GM12801 (cell line): ENCODE data around the gene FLNC.

Source experiments
- TF ChIP-seq, protein P1 (sequence below): IDR thresholded peaks from one replicate; pipeline ENCODE4 v1.5.1; 2011; ENCODE audit warnings: control low read depth; ENCODE audit not compliant: insufficient read length; ENCODE audit errors: extremely low read depth

FLNC gene

DNA sequence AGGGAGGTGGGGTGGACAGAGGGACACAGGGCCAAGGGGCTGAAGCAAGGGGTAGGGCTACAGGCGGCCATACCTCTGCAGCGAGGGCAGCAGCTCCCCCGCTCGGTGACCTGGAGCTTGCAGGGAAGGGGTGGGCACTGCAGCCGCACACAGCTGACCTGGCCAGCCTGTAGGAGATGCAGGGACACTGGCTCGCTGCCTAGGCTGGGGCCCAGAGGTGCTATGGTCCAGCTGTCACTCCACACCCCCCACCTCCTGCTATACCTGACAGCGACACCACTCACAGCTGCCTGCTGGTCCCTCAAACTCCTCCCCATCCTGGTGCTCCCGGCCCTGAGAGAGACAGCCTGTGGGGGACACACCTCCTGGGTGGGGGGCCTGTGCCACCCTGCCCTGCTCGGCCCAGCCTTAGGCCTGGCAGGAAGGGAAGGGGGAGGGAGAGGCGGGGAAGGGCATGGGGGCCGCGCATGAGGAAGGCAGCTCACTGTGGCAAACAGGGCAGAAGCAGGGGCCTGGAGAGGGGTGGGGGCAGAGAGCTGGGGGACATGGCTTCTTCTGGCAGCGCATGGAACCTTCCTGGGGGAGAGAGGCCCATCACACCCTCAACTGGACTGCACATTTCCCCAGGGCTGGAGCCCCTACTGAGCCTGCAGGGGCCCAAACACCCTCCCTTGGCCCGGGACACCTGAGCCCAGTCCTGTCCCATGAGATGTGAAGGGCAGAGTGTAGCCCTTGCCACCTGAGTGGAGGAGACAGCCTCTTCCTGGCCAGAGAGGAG lies 56.4 kb downstream of the FLNC start:
- TF ChIP-seq, protein P1, sequence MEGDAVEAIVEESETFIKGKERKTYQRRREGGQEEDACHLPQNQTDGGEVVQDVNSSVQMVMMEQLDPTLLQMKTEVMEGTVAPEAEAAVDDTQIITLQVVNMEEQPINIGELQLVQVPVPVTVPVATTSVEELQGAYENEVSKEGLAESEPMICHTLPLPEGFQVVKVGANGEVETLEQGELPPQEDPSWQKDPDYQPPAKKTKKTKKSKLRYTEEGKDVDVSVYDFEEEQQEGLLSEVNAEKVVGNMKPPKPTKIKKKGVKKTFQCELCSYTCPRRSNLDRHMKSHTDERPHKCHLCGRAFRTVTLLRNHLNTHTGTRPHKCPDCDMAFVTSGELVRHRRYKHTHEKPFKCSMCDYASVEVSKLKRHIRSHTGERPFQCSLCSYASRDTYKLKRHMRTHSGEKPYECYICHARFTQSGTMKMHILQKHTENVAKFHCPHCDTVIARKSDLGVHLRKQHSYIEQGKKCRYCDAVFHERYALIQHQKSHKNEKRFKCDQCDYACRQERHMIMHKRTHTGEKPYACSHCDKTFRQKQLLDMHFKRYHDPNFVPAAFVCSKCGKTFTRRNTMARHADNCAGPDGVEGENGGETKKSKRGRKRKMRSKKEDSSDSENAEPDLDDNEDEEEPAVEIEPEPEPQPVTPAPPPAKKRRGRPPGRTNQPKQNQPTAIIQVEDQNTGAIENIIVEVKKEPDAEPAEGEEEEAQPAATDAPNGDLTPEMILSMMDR = no peak

DNA sequence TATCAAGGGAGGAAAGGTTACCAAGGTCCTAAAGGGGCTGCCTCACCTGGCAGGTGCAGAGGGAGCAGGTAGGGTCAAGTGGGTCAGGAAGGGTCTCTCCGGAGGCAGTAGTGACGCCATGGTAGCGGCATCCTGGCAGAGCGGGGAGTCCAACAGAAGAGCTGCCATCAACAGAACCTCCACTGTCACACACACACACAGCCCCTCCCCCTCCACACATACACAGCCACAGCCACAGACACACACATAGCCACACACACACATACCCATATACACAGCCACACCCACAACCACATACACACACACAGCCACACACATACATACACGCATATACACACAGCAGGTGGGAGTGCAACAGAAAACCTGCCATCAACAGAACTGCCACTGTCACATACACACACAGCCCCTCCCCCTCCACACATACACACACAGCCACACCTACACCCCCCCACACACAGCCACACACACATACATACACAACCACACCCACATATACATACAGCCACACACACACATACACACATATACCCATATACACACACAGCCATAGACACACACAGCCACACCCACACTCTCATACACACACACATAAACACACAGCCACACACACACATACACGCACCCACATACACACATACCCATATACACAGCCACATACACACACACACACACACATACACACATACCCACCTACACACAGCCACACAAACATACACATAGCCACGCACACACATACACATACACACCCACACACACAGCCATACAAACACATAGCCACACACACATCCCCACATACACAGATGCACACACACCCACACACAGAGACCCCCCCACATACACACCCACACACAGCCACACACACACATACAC lies 57.2 kb downstream of the FLNC start:
- TF ChIP-seq, protein P1 = no peak

DNA sequence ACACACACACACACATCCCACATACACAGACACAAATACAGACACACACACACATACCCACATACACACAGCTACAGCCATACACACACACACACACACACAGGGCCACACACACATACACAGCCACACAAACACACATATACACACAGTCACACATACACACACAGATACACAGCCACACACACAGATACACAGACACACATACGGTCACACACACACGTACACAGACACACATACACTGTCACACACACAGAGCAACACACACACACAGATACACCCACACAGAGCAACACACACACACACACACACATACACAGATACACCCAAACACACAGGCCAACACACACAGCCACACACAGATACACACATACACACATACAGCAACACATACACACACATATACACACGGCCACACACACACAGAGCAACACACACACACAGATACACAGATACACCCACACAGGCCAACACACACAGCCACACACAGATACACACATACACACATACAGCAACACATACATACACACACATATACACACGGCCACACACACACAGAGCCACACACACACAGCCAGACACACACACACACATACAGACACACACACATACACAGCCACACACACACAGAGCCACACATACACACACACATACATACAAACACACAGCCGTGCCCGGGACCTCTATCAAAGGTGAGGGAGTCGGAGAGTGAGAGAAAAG lies 58.0 kb downstream of the FLNC start:
- TF ChIP-seq, protein P1 = no peak

DNA sequence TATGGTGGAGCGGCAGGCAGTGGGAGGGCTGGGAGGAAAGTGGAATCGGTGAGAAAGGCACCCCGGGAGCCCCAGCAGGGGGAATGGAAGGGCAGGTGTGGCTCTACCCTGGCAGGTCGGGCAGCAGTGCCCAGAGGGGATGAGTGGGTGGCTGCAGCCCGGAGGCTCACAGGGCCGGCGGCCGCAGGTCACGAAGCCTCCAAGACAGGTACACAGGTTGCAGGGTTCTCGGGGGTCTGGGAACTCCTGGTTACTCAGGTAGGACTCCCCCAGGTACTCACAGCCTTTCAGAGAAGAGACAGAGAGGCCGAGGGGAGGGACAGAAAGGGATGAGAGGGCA lies 58.5 kb downstream of the FLNC start:
- TF ChIP-seq, protein P1 = no peak

DNA sequence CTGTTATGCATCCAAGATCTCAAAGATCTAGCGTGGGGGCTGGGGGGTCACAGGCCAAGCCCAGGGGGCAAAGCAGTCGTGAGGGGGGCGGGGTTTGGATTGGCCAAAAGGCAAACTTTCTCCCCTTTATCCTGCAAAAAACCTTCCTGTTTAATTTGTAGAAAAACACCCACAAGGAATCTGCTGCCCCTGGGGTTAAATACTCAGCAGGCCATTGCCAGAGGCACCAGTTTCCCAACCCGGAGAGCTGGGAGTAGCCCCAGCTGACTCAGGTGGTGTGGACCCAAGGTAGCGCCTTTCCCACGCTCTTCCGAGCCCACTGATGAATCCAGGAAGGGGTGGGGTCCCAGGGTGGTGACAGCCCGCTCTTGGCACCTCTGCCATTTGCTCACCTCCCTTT lies 58.9 kb downstream of the FLNC start:
- TF ChIP-seq, protein P1 = no peak

DNA sequence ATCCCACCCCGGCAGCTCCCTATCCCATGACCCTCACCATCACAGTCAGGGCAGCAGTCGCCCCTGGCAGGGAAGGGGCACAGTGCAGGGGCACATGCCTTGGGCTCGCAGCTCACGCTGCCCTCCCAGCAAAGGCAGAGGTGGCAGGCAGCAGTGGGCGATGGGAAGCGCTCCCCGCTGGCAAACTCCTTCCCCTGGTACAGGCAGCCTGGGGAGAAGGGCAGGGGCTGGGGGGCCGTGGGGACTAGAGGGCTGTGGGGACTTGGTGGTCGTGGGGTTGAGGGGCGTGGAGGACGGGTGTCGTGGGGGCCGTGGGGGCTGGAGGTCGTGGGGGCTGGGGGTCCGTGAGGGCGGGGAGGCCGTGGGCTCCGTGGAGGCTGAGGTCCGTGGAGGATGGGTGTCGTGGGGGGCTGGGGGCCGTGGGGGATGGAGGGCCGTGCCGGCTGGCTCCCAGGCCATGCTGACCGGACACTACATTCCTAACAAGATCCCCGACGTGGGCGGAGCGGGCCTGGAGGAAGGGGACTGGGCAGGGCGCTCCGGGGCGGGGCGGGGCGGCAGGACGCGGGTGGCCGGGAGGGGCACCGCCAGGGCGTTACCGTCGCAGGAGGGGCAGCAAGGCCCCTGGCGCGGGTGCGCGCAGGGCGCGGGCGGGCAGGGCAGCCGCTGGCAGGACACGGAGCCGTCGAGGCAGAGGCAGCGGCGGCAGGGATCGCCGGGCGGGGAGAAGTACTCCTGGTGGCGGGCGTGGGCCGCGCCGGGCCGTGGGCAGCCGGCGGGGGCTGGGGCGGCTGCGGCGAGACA lies 60.3 kb downstream of the FLNC start:
- TF ChIP-seq, protein P1 = no peak
